ENCODE data around the gene GNG13.

Gene GNG13

DNA sequence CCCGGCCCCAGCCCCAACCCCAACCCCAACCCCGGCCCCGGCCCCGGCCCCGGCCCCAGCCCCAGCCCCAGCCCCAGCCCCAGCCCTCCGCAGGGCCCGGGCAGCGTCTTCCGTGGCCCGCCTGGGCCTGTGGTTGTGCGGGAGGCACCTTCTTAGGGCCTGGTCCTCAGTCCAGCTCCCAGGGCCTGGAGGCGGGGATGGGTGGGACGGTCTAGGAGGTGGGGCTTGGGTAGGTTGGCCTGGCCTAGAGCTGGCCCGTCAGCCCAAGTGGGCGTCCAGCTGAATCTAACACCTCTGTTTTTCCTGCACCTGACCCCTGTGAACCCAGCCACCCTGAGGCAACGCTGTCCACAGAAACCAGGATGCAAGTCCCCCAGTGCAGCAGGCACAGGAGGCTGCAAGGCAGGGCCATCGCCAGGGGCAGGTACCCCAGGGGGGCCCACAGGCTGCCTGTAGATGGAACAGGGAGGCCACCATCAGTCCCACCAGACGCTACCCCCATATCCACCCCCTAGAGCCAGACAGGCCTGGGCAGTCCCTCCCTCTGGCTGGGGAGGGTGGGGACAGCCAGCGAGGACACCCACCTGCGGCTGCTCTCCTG is 31.2 kb downstream of the GNG13 start:
- in situ Hi-C loops (cut with MboI; ENCODE audit: low pct_unique_long_range_greater_than_20kb, low sequenced_read_pairs) = no loop called here
- DNase-seq = no peak

DNA sequence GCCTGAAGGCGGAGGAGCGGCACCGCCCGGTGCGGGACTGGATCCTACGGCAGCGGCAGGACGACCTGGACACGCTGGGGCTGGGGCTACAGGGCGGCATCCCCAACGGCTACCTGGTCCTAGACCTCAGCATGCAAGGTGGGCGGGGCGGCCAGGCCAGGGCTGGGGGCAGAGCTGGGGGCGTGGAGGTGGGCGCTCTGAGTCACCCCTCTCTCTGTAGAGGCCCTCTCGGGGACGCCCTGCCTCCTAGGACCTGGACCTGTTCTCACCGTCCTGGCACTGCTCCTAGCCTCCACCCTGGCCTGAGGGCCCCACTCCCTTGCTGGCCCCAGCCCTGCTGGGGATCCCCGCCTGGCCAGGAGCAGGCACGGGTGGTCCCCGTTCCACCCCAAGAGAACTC is 32.1 kb downstream of the GNG13 start:
- in situ Hi-C loops (cut with MboI; ENCODE audit: low pct_unique_long_range_greater_than_20kb, low sequenced_read_pairs) = no loop called here
- DNase-seq = no peak

DNA sequence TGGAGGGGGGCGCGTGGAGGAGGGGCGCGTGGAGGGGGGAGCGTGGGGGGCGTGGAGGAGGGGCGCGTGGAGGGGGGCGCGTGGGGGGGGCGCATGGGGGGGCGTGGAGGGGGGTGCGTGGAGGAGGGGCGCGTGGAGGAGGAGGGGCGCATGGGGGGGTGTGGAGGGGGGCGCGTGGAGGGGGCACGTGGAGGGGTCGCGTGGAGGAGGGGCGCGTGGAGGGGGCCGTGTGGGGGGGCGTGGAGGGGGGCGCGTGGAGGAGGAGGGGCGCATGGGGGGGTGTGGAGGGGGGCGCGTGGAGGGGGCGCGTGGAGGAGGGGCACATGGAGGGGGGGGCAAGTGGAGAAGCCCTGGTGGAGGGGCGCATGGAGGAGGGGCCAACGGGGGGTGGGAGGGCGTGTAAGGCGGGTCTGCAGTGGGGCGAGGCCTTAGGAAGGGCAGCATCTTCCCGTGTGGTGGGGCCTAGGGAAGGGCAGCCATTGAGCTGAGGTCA is 32.7 kb downstream of the GNG13 start:
- in situ Hi-C loops (cut with MboI; ENCODE audit: low pct_unique_long_range_greater_than_20kb, low sequenced_read_pairs) = no loop called here
- no peak for DNase-seq

DNA sequence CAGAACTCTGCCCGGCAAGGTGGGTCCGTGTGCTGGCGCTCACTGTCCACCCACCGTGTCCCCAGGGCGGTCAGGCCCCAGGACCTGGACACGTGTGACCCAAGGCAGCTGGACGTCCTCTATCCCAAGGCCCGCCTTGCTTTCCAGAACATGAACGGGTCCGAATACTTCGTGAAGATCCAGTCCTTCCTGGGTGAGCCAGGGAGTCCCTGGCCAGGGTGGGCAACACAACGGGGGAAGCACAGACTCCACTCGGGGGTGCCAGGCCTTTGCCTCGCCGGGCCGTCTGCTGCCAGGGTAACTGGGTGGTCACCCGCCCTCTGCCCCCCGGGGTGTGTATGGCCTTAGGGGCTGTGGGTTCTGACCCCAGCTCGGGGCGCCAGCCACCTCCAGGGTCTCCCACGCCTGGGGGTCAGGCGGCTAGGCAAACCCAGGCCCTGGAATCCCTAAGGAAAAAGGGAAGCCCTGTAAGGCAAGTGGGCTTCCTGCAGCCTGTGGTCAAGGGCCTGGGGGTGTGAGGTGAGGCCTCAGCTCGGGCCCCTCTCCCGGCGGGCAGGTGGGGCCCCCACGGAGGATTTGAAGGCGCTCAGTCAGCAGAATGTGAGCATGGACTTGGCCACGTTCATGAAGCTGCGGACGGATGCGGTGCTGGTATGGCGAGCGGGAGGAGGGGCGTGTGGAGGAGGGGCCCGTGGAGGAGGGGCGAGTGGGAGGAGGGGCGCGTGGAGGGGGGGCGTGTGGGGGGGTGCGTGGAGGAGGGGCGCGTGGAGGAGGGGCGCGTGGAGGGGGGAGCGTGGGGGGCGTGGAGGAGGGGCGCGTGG is 33.5 kb downstream of the GNG13 start:
- in situ Hi-C loops (cut with MboI; ENCODE audit: low pct_unique_long_range_greater_than_20kb, low sequenced_read_pairs) = no loop called here
- DNase-seq = no peak

DNA sequence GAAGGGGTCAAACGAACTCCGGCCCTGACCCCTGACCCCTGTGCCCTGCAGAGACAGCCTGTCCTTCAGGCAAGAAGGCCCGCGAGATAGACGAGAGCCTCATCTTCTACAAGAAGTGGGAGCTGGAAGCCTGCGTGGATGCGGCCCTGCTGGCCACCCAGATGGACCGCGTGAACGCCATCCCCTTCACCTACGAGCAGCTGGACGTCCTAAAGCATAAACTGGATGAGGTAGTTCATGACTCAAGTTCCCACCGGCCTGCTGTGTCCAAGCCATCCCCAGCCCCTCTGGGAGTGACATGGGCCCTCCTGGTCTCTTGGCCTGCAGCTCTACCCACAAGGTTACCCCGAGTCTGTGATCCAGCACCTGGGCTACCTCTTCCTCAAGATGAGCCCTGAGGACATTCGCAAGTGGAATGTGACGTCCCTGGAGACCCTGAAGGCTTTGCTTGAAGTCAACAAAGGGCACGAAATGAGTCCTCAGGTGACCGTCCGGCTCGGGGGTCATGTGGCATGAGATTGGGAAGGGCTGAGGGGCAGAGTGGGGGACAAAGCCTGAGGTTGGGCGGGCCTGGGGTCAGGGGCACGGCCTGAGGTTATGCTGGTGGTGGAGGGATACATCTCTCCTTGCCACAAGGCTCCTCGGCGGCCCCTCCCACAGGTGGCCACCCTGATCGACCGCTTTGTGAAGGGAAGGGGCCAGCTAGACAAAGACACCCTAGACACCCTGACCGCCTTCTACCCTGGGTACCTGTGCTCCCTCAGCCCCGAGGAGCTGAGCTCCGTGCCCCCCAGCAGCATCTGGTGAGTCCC is 34.3 kb downstream of the GNG13 start:
- in situ Hi-C loops (cut with MboI; ENCODE audit: low pct_unique_long_range_greater_than_20kb, low sequenced_read_pairs) = no loop called here
- no peak for DNase-seq

DNA sequence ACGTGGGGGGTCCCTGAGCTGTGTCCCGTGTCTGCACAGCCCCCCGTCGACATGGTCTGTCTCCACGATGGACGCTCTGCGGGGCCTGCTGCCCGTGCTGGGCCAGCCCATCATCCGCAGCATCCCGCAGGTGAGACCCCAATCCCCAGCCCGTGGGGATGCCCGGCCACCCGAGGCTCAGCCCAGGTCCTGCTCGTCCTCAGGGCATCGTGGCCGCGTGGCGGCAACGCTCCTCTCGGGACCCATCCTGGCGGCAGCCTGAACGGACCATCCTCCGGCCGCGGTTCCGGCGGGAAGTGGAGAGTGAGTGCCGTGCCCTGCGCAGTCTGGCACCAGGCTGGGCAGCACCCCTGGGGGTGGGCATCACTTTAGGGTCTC is 35.1 kb downstream of the GNG13 start:
- no peak for DNase-seq
- in situ Hi-C loops (cut with MboI; ENCODE audit: low pct_unique_long_range_greater_than_20kb, low sequenced_read_pairs) = no loop called here

DNA sequence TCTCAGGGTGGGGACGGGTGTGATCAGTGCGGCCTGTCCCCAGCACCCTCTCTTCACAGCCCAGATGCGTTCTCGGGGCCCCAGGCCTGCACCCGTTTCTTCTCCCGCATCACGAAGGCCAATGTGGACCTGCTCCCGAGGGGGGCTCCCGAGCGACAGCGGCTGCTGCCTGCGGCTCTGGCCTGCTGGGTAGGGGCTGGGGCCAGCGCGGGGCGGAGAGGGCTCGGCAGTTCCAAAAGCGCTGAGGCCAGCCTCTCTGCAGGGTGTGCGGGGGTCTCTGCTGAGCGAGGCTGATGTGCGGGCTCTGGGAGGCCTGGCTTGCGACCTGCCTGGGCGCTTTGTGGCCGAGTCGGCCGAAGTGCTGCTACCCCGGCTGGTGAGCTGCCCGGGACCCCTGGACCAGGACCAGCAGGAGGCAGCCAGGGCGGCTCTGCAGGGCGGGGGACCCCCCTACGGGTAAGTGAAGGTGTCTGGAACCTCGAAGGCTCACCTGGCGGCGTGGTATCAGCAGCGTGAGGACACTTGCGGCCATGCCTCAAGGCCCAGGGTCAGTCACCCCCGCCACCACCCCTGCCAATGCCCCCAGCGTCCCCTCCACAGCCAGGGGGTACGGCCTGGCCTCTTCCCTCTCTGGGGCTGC is 35.6 kb downstream of the GNG13 start:
- in situ Hi-C loops (cut with MboI; ENCODE audit: low pct_unique_long_range_greater_than_20kb, low sequenced_read_pairs) = no loop called here
- DNase-seq = no peak

DNA sequence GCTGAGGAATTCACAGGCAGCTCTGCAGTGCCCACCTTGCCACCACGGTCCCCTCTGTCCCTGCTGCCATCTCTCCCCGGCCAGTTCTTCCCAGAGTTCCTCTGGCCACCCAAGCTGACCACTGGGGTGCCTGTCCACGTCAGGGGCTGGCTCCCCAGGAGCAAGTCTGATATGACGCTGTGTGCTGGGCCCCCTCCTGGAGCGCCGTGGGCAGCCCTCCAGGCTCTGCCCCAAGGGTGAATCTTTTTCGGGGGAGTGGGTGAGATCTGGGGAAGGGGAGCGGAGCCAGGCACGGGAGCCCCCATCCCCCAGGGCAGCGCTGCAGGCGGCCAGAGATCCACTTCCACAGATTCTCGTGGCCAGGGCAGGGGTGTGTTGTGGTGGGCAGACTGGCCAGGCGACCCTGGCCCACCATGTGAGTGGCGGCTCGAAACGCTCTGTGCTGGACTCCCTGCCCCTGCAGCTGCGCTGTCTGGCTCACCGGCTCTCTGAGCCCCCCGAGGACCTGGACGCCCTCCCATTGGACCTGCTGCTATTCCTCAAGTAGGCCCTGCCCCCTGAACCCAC is 36.3 kb downstream of the GNG13 start:
- in situ Hi-C loops (cut with MboI; ENCODE audit: low pct_unique_long_range_greater_than_20kb, low sequenced_read_pairs) = no loop called here
- DNase-seq = no peak

DNA sequence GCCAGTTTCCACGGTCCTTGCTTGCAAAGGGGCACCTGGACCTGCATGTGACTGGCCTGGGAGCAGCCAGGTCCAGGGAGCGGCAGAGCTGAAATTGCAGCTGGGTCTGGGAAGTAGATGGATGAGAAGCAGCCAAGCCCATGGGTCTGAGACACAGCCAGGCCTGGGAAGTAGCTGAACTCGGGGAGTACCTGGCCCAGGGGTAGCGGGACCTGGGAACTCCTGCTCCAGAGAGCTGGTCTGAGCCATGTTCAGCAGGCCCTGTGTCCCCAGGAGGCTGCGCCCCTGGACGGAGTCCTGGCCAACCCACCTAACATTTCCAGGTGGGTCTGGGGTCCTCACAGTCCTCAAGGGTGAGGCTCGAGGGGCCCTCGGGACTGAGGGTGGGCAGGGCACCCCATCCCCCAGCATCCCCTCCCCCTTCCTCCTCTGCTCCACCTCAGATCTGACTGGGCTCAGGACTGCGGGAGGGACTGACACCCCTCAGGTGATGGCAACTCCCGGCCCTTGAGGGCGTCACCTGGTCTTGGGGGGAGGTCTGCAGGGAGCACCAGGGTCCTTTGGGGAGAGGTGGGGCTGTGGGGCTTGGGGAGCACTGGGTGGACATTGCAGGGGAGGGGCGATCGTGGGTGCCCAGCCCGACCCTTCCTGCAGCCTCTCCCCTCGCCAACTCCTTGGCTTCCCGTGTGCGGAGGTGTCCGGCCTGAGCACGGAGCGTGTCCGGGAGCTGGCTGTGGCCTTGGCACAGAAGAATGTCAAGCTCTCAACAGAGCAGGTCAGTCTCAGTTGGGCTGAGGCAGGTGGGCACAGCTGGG is 37.0 kb downstream of the GNG13 start:
- in situ Hi-C loops (cut with MboI; ENCODE audit: low pct_unique_long_range_greater_than_20kb, low sequenced_read_pairs) = no loop called here
- no peak for DNase-seq

DNA sequence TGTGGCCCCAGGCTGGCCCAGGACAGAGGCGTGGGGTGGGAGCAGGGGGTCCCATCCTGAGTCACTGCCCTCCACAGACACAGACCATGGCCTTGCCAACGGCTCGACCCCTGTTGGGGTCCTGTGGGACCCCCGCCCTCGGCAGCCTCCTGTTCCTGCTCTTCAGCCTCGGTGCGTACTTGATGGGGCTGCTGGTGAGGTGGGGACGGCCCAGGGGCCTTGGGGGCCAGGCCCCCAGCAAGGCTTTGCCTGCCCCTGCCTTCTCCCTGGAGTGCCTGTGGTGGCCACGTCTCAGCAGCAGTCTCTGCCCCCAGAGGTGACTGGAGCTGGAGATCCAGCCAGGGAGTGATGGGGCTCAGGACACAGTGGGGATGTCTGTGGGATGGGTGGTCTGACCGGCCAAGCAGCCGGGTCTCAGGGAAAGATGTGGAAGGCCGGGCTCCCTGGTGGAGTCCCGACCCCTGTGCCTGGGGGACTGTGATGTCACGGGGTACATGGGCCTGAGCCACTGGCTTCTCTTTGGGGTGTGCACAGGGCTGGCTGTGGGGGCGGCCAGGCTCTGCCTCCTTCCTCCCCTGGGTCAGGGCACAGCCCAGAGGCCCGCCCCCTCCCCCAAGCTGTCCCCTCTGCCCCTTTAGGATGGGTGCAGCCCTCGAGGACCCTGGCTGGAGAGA is 37.8 kb downstream of the GNG13 start:
- in situ Hi-C loops (cut with MboI; ENCODE audit: low pct_unique_long_range_greater_than_20kb, low sequenced_read_pairs) = no loop called here
- no peak for DNase-seq

DNA sequence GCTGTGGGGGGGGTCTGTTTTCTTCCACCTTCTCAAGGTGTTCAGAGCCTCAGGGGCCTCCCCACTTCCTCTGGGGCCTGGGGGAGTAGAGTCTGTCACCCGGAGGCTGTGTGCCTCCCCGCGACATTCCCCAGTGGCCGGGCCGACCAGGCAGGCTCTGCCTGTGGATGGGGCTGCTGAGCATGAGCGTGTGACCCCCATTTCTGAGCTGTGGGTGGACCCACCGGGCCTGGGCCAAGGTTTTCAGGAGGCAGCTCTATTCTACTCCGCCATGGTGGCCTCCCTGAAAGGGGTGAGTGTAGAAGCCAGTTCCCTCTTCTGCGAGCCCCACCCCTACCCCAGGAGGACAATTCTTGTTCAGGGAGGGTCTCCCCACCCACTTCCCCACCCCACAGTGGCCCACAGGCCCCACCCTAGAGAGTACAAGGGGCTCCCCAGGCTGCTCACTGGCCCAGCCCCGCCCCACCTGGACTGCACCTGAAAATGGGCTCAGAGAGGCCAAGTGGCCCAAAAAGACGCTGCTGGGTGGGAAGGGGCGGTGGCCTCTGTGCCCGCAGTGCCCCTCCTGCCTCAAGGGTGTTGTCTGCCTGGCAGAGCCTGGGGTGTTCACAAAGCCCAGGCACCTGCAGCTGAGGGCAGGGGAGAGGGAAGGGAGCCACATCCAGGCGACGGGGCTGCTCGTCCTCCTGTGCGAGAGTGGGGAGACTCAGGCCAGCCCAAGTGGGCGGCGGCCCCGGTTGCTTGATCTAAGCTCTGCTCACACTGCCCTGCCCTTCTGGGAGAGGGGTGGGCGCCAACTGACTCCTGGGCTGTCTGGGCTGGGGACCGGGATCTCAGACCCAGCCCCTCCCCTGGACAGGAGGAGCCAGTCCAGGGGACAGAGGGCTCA is 38.7 kb downstream of the GNG13 start:
- in situ Hi-C loops (cut with MboI; ENCODE audit: low pct_unique_long_range_greater_than_20kb, low sequenced_read_pairs) = no loop called here
- DNase-seq = no peak

DNA sequence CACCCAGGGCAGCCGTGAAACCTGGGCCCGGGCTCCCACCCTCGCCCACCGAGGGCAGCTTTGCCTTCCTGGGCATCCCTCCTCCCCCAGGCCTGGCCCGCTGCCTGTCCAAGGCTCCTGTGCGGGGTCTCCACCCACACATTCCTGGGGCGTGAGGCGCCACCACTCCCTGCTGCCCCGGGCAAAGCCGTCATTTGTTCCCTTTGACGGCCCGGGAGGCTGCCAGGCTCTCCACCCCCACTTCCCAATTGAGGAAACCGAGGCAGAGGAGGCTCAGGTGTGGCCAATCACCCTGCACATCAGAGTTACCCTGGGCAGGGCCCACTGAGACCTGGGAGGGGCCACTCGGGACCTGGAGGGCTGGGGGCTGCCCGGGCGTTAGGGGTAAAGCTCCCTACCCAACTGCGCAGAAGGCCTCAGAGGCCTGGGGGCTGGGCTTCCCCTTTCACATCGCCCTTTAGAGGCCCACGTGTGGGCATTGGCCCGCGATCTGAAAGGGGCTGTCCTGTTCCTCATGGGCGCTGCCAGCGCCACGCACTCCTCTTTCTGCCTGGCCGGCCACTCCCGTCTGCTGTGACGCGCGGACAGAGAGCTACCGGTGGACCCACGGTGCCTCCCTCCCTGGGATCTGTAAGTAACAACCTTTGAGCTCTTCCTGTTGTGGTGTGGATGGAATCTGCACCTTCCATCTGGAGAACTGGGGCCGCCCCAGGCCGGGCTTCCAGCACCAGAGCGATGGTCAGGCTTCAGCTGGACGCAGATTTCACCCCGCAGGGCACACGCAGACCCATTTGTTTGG is 39.8 kb downstream of the GNG13 start, which contains the start of gene MSLN:
MSLN (plus strand) TSS at position 190 of the 799 bp plus-strand sequence. CDS start 1,947 bp downstream, outside the sequence.
- DNase-seq = no peak
- in situ Hi-C loops (cut with MboI; ENCODE audit: low pct_unique_long_range_greater_than_20kb, low sequenced_read_pairs) = no loop called here

DNA sequence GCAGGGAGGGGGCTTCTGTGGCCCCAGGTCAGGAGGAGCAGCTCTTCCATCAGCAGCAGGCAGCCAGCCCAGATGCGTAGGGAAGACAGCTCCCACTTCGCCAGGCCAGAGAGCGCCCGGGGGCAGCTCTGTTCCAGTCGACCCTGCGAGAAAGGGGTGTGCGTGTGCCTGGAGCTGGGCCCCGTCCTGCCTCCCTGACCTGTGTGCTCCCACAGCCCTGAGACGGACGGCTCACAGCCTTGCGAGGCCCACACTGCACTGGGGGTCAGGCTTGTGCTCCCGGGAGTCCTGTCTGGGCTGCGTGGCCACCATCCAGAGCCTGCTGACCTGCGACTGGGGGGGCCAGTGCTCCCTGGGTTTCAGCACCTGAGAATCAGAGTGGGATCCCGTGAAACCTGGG is 40.5 kb downstream of the GNG13 start:
- DNase-seq = no peak
- in situ Hi-C loops (cut with MboI; ENCODE audit: low pct_unique_long_range_greater_than_20kb, low sequenced_read_pairs) = no loop called here

DNA sequence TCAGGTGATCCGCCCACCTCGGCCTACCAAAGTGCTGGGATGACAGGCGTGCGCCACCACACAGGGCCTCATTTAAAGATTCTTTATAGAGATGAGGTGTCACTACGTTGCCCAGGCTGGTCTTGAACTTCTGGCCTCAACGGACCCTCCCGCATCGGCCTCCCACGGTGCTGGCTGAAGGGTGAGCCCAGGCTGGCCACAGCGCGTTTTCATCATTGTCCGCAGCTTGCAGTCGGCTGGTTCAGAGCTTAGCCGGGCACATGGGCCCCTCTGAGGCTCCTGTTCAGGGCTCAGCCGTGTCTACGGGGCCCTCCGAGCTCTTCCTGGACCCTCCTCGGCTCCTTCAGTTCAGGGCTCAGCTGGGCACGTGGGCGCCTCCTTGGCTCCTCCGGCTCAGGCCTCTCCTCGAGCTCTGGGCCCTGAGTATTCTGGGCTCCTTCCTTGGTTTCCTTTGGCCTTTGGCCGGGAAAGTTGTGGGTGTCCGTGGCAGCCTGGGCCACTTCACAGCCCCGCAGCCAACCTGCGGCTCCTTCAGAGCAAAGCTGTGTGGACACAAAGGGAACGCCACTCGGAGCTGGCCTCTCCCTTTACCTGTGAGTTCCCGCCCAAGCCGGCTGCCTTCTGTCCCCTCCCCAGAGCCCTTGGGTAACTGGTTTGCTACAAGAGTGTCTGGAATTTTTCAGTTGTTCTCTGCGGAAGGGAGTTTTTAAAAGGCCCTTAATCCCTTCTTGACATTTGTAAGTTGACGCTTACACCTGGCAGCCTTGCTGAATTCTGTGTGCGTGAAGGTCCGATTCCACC is 41.2 kb downstream of the GNG13 start:
- in situ Hi-C loops (cut with MboI; ENCODE audit: low pct_unique_long_range_greater_than_20kb, low sequenced_read_pairs) = no loop called here
- DNase-seq = no peak

DNA sequence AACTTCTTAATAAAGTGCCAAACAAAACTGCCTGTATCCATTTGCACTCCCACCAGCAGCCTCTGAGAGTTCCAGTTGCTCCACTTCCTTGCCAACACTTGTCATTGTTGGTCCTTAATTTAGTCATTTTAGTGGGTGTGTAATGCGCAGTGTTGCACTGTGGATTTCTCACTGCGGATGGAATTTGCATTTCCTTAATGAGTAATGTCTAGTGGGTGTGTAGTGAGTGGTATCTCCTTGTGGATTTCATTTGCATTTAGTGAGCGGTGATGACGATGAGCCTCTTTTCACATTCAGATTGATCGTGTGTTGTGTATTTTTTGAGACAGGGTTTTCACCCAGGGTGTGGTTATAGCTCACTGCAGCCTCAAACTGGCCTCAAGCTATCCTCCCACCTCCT is 44.1 kb downstream of the GNG13 start:
- in situ Hi-C loops (cut with MboI; ENCODE audit: low pct_unique_long_range_greater_than_20kb, low sequenced_read_pairs) = no loop called here
- no peak for DNase-seq

Data from KBM-7 (cell line).